Hepatocyte (in vitro differentiated cells): ENCODE data around the gene ZFR2. TPM values are rescaled to one million over a fixed set of nuclear protein-coding genes. Genes with fewer than 3 reads are reported as not detected.

ENCODE experiments used
- DNase-seq: peaks from one replicate; pipeline ENCODE4 v3.0.0-alpha.2; 2016; ENCODE audit warnings: low spot score
- H2AFZ ChIP-seq: fragments of 200-600 bp; sonication (generic); 2 replicates; pipeline ENCODE4 v1.6.0; 2016; ENCODE audit warnings: antibody characterized with exemption, mild to moderate bottlenecking
- H3K27ac ChIP-seq: fragments of 200-600 bp; sonication (generic); 2 replicates; pipeline ENCODE4 v1.5.1; 2016; ENCODE audit warnings: mild to moderate bottlenecking
- H3K27me3 ChIP-seq: fragments of 200-600 bp; sonication (generic); 2 replicates; pipeline ENCODE4 v1.6.1; 2016
- H3K36me3 ChIP-seq: fragments of 200-600 bp; sonication (generic); replicated peaks from 2 replicates; pipeline ENCODE4 v1.5.1; 2016; ENCODE audit warnings: low read depth; ENCODE audit not compliant: insufficient read depth
- H3K4me1 ChIP-seq: fragments of 200-600 bp; sonication (generic); 2 replicates; pipeline ENCODE4 v1.5.1; 2016; ENCODE audit warnings: mild to moderate bottlenecking, moderate library complexity; ENCODE audit not compliant: insufficient read depth
- H3K4me2 ChIP-seq: fragments of 200-600 bp; sonication (generic); 2 replicates; pipeline ENCODE4 v1.6.0; 2016
- H3K4me3 ChIP-seq: fragments of 200-600 bp; sonication (generic); 2 replicates; pipeline ENCODE4 v1.5.1; 2016; ENCODE audit warnings: mild to moderate bottlenecking
- H3K79me2 ChIP-seq: fragments of 200-600 bp; sonication (generic); 2 replicates; pipeline ENCODE4 v1.6.0; 2017; ENCODE audit warnings: mild to moderate bottlenecking
- H3K9me2 ChIP-seq: fragments of 200-600 bp; sonication (generic); replicated peaks from 2 replicates; pipeline ENCODE4 v1.6.0; 2017; ENCODE audit warnings: mild to moderate bottlenecking; ENCODE audit not compliant: insufficient read depth
- H3K9me3 ChIP-seq: fragments of 200-600 bp; sonication (generic); 2 replicates; pipeline ENCODE4 v1.5.1; 2016; ENCODE audit warnings: low read depth, mild to moderate bottlenecking
- H4K20me1 ChIP-seq: fragments of 200-600 bp; sonication (generic); 2 replicates; pipeline ENCODE4 v1.6.0; 2016; ENCODE audit warnings: mild to moderate bottlenecking; ENCODE audit not compliant: insufficient read depth, poor library complexity, severe bottlenecking
- EZH2 ChIP-seq: fragments of 200-600 bp; sonication (generic); IDR thresholded peaks from 2 replicates; pipeline ENCODE4 v1.6.1; 2016; ENCODE audit warnings: antibody characterized with exemption, mild to moderate bottlenecking, borderline replicate concordance
- EZH2phosphoT487 ChIP-seq: fragments of 200-600 bp; sonication (generic); IDR thresholded peaks from one replicate; pipeline ENCODE4 v1.6.1; 2018; ENCODE audit warnings: antibody characterized with exemption, mild to moderate bottlenecking, low read depth, moderate library complexity; ENCODE audit not compliant: unreplicated experiment, severe bottlenecking
- whole genome bisulfite sequencing: methylation state at CpG from one replicate; pipeline ENCODE4 v1.1.6; 2016; ENCODE audit warnings: low lambda C conversion rate; ENCODE audit errors: missing lambda C conversion rate; 5-methylcytosine and 5-hydroxymethylcytosine counted together
- polyA plus RNA-seq: library from polyadenylated mRNA; unstranded; fragments of >200 nt; fragmentation: Nextera tagmentation; extraction: Ambion mirVana; gene quantifications from 2 replicates; pipeline ENCODE4 v1.2.1, GENCODE V29; 2016
- total RNA-seq: library from RNA; depleted of rRNA; stranded (reverse); fragments of >200 nt; gene quantifications from 2 replicates; pipeline ENCODE4 v1.2.3, GENCODE V29; 2014
- TF ChIP-seq, protein P1 (sequence below): fragments of 200-600 bp; sonication (generic); IDR thresholded peaks from 2 replicates; pipeline ENCODE4 v1.5.1; 2016; ENCODE audit warnings: antibody characterized with exemption, mild to moderate bottlenecking; ENCODE audit not compliant: poor library complexity

Gene ZFR2
- total and polyA plus RNA-seq, 2 experiments from 2014 or later = 0.97 to 1.7 TPM

DNA sequence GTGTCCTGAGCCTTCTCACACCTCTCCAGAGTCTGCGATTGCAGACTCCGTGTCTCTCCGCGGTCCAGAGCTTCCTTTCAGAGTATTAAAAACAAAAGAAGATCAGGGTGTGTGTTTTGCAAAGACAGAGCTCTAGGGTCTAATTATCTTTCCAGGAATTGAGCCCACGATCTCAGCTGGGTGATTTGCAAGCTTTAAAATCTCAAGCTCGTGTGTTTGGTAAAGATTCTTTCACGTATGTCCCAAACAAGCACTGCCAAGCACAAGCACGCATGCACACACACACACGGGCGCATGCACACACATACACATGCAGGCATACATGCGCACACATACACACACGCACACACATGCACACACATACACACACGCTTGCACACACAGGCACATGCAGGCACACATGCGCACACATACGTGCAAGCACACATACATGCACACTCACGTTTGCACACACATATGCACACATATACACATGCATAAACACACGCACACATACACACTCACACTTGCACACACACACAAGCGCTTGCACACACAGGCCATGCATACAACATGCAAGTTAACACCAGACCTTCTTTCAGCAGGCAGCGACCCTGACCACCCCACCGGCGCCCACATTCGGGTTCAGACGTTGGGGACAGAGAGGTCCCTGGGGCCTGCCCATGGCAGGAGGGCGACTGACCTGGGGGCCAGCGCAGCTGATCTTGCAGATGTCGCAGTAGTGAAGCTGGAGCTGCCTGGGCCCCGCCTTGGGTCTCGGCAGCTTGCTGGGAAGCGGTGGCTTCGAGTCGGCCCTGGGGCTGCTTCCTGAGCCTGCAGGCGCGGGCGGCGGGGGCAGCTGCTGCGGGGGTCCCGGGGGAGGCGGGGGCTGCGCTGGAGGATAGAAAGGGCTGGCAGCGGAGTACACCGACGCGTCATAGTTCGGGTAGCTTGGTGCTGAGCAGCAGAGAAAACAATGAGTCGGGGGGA is 37.9 kb downstream of the ZFR2 start:
- no peaks in the 10 kb centered on the region for H3K79me2 ChIP-seq
- no peak overlapping the region for H3K4me3 ChIP-seq
- no peak for DNase-seq
- no peak overlapping the region for H3K4me2 ChIP-seq
- H4K20me1 ChIP-seq = no peaks in the 10 kb centered on the region
- no peak for TF ChIP-seq EZH2
- TF ChIP-seq, protein P1, sequence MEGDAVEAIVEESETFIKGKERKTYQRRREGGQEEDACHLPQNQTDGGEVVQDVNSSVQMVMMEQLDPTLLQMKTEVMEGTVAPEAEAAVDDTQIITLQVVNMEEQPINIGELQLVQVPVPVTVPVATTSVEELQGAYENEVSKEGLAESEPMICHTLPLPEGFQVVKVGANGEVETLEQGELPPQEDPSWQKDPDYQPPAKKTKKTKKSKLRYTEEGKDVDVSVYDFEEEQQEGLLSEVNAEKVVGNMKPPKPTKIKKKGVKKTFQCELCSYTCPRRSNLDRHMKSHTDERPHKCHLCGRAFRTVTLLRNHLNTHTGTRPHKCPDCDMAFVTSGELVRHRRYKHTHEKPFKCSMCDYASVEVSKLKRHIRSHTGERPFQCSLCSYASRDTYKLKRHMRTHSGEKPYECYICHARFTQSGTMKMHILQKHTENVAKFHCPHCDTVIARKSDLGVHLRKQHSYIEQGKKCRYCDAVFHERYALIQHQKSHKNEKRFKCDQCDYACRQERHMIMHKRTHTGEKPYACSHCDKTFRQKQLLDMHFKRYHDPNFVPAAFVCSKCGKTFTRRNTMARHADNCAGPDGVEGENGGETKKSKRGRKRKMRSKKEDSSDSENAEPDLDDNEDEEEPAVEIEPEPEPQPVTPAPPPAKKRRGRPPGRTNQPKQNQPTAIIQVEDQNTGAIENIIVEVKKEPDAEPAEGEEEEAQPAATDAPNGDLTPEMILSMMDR = no peak
- no peak overlapping the region for H2AFZ ChIP-seq
- H3K27ac ChIP-seq = no peak overlapping the region
- no peaks in the 10 kb centered on the region for H3K27me3 ChIP-seq
- H3K36me3 ChIP-seq = no peaks in the 10 kb centered on the region
- no peaks in the 10 kb centered on the region for H3K9me2 ChIP-seq
- no peaks in the 10 kb centered on the region for H3K4me1 ChIP-seq
- WGBS = 84% methylated on average over 42 of the region's 45 CpGs
- no peaks in the 10 kb centered on the region for H3K9me3 ChIP-seq

DNA sequence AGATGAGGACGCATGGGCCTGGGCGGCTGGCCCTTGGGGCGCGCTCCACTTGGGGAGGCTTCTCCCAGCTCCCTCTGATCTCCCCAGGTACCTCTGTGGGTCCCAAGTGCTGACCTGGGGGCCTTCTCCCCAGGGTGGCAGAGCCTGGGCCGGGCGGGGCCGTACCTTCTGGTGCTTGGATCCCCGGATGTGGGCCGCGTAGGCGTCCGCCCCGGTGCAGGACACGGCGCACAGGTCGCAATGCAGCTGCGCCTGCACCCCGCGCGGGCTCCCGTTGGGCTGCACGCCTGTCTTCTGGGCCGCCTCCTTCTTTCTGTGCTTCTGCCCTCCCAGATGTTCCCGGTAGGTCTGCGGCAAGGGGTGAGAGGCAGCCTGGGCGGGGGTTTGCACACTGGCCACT is 41.5 kb downstream of the ZFR2 start:
- Histone ChIP-seq H3K9me3 (no peaks in the 10 kb centered on the region), H3K4me2 (no peak overlapping the region)
- WGBS = 93% methylated on average over 24 of the region's 26 CpGs

DNA sequence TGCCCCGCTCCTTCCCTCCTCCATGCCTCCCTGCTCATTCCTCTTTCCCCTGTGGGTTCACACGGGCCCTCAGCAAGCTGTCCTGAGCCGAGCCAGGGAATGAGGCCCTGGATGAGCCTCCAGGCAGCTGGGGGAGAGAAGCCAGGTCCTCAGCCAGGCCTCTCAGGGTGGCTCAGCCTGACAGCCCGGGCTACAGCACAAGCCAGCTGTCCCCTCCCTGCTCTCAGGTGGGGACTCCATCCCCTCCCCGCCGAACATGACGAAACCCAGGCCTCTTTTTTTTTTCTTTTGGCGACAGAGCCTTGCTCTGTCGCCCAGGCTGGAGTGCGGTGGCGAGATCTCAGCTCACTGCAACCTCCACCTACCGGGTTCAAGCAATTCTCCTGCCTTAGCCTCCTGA is 42.7 kb downstream of the ZFR2 start:
- Histone ChIP-seq H3K27me3 (no peaks in the 10 kb centered on the region), H3K9me2 (no peaks in the 10 kb centered on the region), H2AFZ (no peak overlapping the region), H4K20me1 (no peaks in the 10 kb centered on the region), H3K9me3 (no peaks in the 10 kb centered on the region), H3K4me2 (no peak overlapping the region), H3K4me1 (no peaks in the 10 kb centered on the region), H3K27ac (no peak overlapping the region), H3K36me3 (no peaks in the 10 kb centered on the region), H3K4me3 (no peak overlapping the region), H3K79me2 (no peaks in the 10 kb centered on the region)
- WGBS = 64% methylated on average over 12 of the region's 12 CpGs
- no peak for DNase-seq
- TF ChIP-seq, protein P1 = no peak

More for the DNA sequence above, 41.5 kb downstream of the ZFR2 start:
- TF ChIP-seq EZH2 (no peak), EZH2phosphoT487 (no peak)
- TF ChIP-seq, protein P1 = no peak
- no peak overlapping the region for H2AFZ ChIP-seq
- H3K79me2 ChIP-seq = no peaks in the 10 kb centered on the region
- H3K9me2 ChIP-seq = no peaks in the 10 kb centered on the region
- H3K4me3 ChIP-seq = no peak overlapping the region
- DNase-seq = no peak
- H4K20me1 ChIP-seq = no peaks in the 10 kb centered on the region
- no peaks in the 10 kb centered on the region for H3K4me1 ChIP-seq
- no peaks in the 10 kb centered on the region for H3K27me3 ChIP-seq
- no peaks in the 10 kb centered on the region for H3K36me3 ChIP-seq
- no peak overlapping the region for H3K27ac ChIP-seq
